NCI-H446 (cell line): ENCODE measurements around the gene ERC2.
"Not testable (repeated sequence)": the region's sequence is repeated elsewhere in the genome, so short reads cannot be mapped to it uniquely, and the experiment has no call there.

Experiments used
- DNase-seq, 2 experiments: peaks; one replicate each; lab custom pipeline; 2025; lab: John Stamatoyannopoulos, UW

Gene ERC2

DNA sequence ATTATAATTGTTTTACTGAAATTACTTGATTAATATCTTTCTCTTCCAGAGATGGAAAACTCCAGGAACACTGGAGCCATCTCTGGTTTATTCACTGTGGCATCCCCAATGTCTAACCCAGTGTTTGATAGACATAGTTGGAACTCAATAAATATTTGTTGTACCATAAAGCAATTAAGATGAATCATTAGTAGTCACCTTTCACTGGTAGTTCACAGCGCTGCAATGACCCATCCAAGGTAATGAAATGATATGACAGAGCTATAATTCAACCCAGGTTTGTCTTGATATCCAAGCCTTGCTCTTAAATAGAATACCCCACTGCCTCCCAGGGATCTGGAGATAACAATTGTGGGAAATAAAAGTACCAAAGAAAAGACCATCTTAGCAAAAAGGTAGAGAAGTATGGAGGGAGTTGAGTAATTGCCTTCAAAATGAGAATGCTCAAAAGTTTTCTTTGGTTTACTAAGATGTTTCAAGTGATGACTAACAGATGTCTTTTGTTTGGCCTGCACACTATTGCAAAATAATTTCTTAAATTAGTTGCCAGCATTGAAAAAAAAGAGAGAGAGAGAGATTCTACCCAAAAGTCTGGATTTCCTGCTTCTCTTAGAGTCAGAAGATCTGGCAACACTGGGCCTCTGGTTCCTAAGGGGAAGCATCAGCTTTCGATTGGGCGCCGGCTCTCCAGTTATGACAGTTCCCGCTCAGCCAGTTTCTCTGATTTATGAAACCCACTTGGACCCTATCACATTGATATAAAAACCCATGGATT lies 348.5 kb downstream of the ERC2 start:
- DNase-seq: no peak

DNA sequence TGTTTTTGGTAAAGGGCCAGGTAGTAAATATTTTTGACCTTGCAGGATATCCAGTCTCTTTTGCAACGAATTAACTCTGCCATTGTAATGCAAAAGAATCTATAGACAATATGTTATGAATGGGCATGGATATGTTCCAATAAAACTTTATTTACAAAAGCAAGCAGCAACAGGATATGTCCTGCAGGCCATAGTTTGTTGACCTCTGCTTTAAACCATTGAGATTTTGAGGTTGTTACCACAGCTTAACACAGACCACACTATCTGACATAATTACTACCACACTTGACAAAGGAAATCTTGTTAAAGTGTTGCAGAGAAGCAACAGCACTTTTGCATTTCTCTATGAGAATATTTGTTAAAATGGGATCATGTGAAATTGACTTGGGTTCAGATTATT lies 349.3 kb downstream of the ERC2 start:
- no peak for DNase-seq

- no peak for DNase-seq
These were observed 352.6 kb downstream of the ERC2 start for GRCh38 chr3:56115698-56116097.

DNA sequence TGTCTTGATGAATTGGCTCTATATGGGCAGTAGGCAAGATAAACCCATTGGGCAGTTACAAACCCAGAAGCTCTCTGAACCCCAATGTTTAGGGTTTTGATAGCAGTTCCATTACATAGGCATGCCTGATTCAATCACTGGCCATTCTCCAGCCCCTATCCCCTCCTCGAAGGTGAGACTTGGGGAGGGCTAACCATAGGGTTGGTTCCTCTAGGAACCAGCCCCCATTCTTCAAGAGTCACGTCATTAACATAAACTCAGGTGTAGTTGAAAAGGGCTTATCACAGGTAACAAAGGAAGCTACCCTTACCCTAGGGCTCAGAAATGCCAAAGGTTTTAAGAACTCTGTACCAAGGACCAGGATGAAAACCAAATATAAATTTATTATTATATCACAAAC lies 353.1 kb downstream of the ERC2 start:
- no peak for DNase-seq

DNA sequence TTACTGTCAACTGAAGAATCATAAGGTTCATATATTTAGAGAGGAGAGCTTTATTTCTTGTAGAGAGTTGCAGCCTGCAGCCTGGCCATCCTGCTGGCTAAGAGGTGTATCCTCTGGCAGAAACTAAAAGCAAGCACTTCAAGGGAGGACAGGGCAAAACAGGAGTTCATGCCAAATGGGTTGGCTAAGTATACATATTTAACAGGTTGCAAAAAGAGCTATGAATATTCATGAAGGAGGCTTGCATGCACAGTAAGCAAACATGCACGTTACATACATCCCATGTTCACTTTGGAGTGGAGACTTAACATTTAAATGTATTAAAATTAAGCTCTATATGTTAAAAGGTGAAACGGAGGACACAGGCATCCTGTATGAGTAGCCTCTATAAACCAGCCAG lies 354.4 kb downstream of the ERC2 start:
- DNase-seq: no peak

DNA sequence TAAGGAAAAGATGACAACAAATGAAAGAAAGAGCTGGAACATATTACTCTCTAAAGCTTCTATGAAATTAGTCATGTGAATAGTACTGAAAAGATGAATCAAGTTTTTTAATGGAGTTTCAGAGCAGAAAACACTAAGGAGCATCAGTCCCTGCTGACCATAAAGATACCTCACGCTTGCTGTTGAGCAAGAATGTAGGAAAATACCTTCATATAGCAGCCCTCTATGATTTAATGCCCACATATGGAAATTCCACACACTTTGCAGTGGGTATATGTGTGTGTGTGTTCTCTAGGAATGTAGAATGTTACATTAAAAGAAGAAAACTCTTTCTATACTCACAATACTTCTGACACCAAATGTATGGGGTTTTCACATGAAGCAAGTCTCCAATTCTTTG lies 355.0 kb downstream of the ERC2 start:
- no peak for DNase-seq

GRCh38 chr3:56111606-56112304 lies 356.5 kb downstream of the ERC2 start:
- no peak for DNase-seq

GRCh38 chr3:56110886-56111285 lies 357.4 kb downstream of the ERC2 start:
- DNase-seq: no peak

- no peak for DNase-seq
These were observed 361.1 kb downstream of the ERC2 start for GRCh38 chr3:56107157-56107556.

DNA sequence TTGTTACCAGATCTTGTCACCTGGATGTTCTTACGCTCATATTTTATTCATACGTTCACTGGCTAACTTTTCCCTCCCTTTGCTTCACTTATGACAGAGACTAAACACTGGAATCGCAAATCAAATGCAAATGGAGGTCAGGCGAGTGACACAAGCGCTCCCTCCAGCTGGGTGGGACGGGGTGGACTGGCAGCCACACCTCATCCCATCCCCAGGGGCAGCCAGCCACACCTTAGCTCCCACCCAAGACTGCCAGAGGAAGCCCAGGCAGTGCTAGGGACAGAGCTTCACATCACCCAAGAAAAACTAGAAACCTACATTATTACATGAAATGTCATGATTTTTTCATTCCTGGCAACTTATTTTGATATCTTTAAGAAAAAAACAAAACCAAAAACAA lies 366.2 kb downstream of the ERC2 start:
- no peak for DNase-seq

DNA sequence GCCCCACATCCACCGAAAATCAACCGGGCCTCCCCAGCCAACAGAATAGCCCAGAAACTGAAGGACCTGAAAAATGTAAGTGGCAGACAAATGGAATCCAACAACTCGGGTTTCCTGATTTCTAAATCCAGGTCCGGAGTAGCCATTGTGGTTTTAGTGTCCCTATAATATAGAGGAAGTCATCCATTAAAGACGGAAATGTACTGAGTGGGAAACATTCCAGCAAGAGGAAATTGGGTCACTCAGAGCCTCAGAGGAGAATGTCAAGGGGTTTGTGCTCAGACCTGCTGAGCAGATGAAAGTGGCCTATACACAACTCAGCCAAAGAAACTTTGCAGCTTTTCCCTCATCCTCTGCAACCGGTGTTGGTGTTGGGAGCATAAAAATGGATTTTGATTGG lies 366.7 kb downstream of the ERC2 start:
- no peak for DNase-seq

- DNase-seq: no peak
These were observed 371.3 kb downstream of the ERC2 start for GRCh38 chr3:56096999-56097398.

- no peak for DNase-seq
These were observed 374.1 kb downstream of the ERC2 start for GRCh38 chr3:56094170-56094569.

GRCh38 chr3:56089739-56090138 lies 378.5 kb downstream of the ERC2 start:
- DNase-seq: no peak

GRCh38 chr3:56087451-56088053 lies 380.7 kb downstream of the ERC2 start:
- DNase-seq: no peak

DNA sequence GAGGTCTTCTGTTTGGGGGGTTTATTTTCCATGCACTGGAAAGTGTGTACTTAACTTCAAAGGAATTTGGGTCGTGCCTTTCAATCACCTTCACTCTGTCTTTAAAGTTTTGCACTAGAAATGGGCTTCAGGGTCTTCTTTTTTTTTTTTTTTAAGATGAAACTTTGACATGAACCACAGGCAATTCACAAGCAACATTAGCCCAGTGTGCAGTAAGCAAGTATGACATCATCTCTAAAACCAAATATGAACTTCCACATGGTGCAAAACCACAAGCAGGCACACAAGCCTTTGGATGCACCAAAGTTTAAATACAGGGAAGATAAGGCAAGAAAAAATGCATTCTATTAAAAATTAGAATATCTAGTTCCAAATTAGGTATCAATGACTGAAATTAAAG lies 381.9 kb downstream of the ERC2 start:
- no peak for DNase-seq

DNA sequence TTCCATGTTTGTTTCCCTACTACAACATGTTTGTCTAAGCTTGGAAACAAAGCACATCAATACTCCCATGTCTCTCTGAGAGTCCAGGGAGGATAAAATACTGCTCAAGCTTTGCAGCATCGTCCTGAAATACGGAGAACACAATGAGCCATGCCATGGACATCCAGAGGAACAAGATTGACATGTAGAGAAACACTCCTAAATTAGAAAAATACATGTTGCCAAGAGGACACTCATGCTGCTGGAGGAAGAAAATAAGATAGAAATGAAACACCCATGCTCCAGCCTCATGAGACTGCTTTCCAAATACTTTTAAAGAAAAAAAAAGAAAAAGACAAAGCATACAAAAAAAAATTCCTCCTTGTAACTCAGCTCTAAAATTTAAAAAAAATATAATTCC lies 387.0 kb downstream of the ERC2 start:
- DNase-seq: no peak

- DNase-seq: no peak
These were observed 391.5 kb downstream of the ERC2 start for GRCh38 chr3:56076746-56077145.

DNA sequence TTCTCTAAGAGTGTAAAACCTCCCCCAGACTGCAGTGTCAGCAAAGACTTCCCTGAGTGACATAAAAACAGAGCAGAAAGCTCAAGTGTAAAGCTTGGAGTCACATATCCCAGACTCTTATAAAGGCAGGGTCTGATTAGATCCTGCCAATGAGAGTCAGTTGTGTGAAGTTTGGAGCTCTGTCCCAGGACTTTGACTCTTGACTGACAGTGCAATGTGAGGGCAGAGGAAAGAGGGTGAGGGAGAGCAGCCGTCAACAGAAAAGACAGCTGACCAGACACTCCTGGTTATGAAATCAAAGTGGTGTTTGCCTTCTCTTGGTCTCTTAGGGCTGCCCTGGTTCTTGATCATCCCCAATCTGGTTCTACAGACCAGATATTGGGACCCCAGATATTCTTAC lies 393.2 kb downstream of the ERC2 start:
- no peak for DNase-seq

DNA sequence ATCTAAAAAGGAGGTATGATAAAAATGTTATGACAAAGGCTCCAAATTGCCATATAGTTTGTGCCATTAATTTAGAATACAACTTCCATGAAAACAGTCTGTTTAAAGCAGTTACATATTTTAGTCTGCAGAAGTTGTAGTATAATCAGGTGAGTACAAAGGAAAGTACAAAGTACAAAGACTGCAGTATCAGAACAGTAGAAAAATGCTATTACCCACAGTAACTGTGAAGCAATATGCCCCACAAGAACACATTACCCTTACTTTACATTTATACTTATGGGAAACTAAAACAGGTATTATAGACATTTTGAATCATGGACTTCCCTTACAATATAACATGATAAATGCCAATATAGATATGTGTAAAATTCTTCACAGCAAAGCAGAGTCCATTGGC lies 398.5 kb downstream of the ERC2 start:
- no peak for DNase-seq

DNA sequence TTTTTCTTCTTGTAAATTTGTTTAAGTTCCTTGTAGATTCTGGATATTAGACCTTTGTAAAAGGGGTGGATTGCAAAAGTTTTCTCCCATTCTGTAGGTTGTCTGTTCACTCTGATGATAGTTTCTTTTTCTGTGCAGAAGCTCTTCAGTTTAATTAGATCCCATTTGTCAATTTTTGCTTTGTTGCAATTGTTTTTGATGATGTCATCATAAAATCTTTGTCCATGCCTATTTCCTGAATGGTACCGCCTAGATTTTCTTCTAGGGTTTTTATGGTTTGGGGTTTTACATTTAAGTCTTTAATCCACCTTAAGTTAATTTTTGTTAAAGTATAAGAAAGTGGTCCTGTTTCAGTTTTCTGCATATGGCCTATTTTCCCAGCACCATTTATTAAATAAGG lies 401.9 kb downstream of the ERC2 start:
- DNase-seq: not testable (repeated sequence)

GRCh38 chr3:56064684-56065083 lies 403.6 kb downstream of the ERC2 start:
- no peak for DNase-seq

DNA sequence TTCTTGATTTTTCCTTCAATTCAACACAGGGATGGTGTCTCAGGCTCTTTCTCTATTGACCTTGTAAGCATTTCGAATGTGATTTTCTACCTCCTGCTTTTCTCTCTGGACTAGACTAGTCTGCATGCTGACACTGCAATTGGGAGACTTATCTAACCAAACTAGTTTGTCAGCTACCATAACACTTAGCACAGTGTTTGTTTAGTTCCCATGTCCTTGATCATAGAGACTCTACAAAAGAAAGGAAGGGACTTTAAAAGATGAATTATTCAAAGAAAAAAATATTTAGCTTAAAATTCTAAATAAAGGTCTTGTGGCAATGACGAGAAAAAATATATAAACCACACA lies 407.0 kb downstream of the ERC2 start:
- no peak for DNase-seq
